Gastroesophageal sphincter (tissue), 4 donors: ENCODE measurements around the gene GALNT18. TPM values are rescaled to one million over a fixed set of nuclear protein-coding genes. Genes with fewer than 3 reads are reported as not detected.

ENCODE experiments used
- ATAC-seq: fragments of 150-250 bp; one replicate; pipeline ENCODE4 v1.9.1; 2016; ENCODE audit warnings: mild to moderate bottlenecking, moderate library complexity
- H3K27ac ChIP-seq, 4 donors: fragments of 200-600 bp; sonication (generic) in 3 of 4; 1 replicate in 3 of 4; 2 replicates in 1 of 4; pipeline ENCODE4 v1.5.1; 2016 to 2019
- H3K27me3 ChIP-seq: fragments of 200-600 bp; sonication (generic); one replicate; pipeline ENCODE4 v1.5.1; 2019
- H3K36me3 ChIP-seq, 2 donors: fragments of 200-600 bp; sonication (generic); one replicate each; pipeline ENCODE4 v1.5.1; 2019; ENCODE audit warnings: control low read depth in 1 of 2
- H3K4me1 ChIP-seq, 3 donors: fragments of 200-600 bp; sonication (generic); 1 replicate in 2 of 3; 2 replicates in 1 of 3; pipeline ENCODE4 v1.5.1; 2016 to 2019; ENCODE audit warnings: control low read depth in 2 of 3
- H3K4me3 ChIP-seq, 2 donors: fragments of 200-600 bp; sonication (generic); one replicate each; pipeline ENCODE4 v1.5.1; 2019; ENCODE audit warnings: mild to moderate bottlenecking in 1 of 2, moderate library complexity in 1 of 2
- H3K9me3 ChIP-seq, 3 donors: fragments of 200-600 bp; sonication (generic); one replicate each; pipeline ENCODE4 v1.5.1; 2017 to 2019; ENCODE audit warnings: control low read depth in 2 of 3
- CTCF ChIP-seq, 4 experiments: fragments of 200-600 bp in 2 of 4; fragments of 450-650 bp in 2 of 4; sonication (generic) in 1 of 4; IDR thresholded peaks; one replicate each; pipeline ENCODE4 v1.5.1; 2017 to 2019; ENCODE audit warnings: antibody characterized with exemption in 4 of 4, mild to moderate bottlenecking in 2 of 4, moderate library complexity in 2 of 4
- EP300 ChIP-seq: sonication (generic); formaldehyde crosslinking; IDR thresholded peaks from one replicate; pipeline ENCODE4 v1.6.1; 2017; ENCODE audit warnings: antibody characterized with exemption, mild to moderate bottlenecking
- POLR2A ChIP-seq, 2 donors: fragments of 450-650 bp; IDR thresholded peaks; one replicate each; pipeline ENCODE4 v1.6.1; 2017; ENCODE audit warnings: antibody characterized with exemption in 2 of 2, mild to moderate bottlenecking in 2 of 2, moderate library complexity in 1 of 2
- POLR2AphosphoS5 ChIP-seq: sonication (generic); formaldehyde crosslinking; IDR thresholded peaks from one replicate; pipeline ENCODE4 v1.6.1; 2017; ENCODE audit warnings: antibody characterized with exemption
- WGBS, 2 donors: methylation state at CpG; one replicate each; pipeline ENCODE4 v1.1.5; 2018; ENCODE audit warnings: low coverage in 1 of 2; 5-methylcytosine and 5-hydroxymethylcytosine counted together
- total RNA-seq, 4 donors: library from RNA; depleted of rRNA; stranded (reverse); fragments of >200 nt; gene quantifications; one replicate each; pipeline ENCODE4 v1.1.0, GENCODE V29; 2016

GALNT18 gene
- total RNA-seq, 4 donors from 2014 or later: 16.0 to 65.6 (median 35.2) TPM

- Histone ChIP-seq H3K4me3 (no peak overlapping the region), H3K27ac (no peak overlapping the region), H3K4me1 (peaks cover 14 to 37% (median 24%) of the 10 kb centered on the region in 3 donors), H3K9me3 (no peaks in the 10 kb centered on the region), H3K36me3 (no peaks in the 10 kb centered on the region), H3K27me3 (no peaks in the 10 kb centered on the region)
- ATAC-seq: no peak
- 70 to 88% methylated on average over 2 of the region's 2 CpGs for WGBS, 2 donors
- TF ChIP-seq EP300 (no peak), POLR2AphosphoS5 (no peak), POLR2A (IDR thresholded peaks at IDR 0.05) (no peak), CTCF (IDR thresholded peaks at IDR 0.05) (no peak)
These were observed 374.2 kb downstream of the GALNT18 start for GRCh38 chr11:11247576-11247975.

- 73% methylated on average over 1 of the region's 6 CpGs; no CpG with 5 or more reads in 1 of the 2 donors for WGBS, 2 donors
- TF ChIP-seq CTCF (IDR thresholded peaks at IDR 0.05) (no peak), EP300 (no peak), POLR2AphosphoS5 (no peak), POLR2A (IDR thresholded peaks at IDR 0.05) (no peak)
- no peak for ATAC-seq
- Histone ChIP-seq H3K4me3 (no peak overlapping the region), H3K36me3 (no peaks in the 10 kb centered on the region), H3K27me3 (no peaks in the 10 kb centered on the region), H3K4me1 (peaks cover 15 to 42% (median 24%) of the 10 kb centered on the region in 3 donors), H3K27ac (no peak overlapping the region), H3K9me3 (no peaks in the 10 kb centered on the region)
These were observed 374.7 kb downstream of the GALNT18 start for GRCh38 chr11:11247086-11247485.

- TF ChIP-seq POLR2A (IDR thresholded peaks at IDR 0.05): no peak
- Histone ChIP-seq H3K4me3 (no peak overlapping the region), H3K36me3 (no peaks in the 10 kb centered on the region)
These were observed 375.6 kb downstream of the GALNT18 start for GRCh38 chr11:11246166-11246565.

GRCh38 chr11:11245453-11245852 is 376.4 kb downstream of the GALNT18 start:
- WGBS, 2 donors: 38% methylated on average over 3 of the region's 3 CpGs; no CpG with 5 or more reads in 1 of the 2 donors
- no peak for ATAC-seq
- H3K27me3 ChIP-seq: no peaks in the 10 kb centered on the region
- H3K36me3 ChIP-seq: no peaks in the 10 kb centered on the region
- H3K9me3 ChIP-seq: no peaks in the 10 kb centered on the region
- TF ChIP-seq EP300: no peak
- TF ChIP-seq CTCF (IDR thresholded peaks at IDR 0.05): peak in 1 of 4 experiments; percentile 47
- TF ChIP-seq POLR2AphosphoS5: peak; percentile 48
- H3K4me3 ChIP-seq: no peak overlapping the region
- H3K4me1 ChIP-seq: peaks cover 15 to 48% (median 24%) of the 10 kb centered on the region in 3 donors
- H3K27ac ChIP-seq: peak overlapping the region in 2 of 4 donors; percentile 86 to 87

More at GRCh38 chr11:11246166-11246565, 375.6 kb downstream of the GALNT18 start:
- Histone ChIP-seq H3K27me3 (no peaks in the 10 kb centered on the region), H3K27ac (no peak overlapping the region), H3K4me1 (peaks cover 15 to 47% (median 24%) of the 10 kb centered on the region in 3 donors), H3K9me3 (no peaks in the 10 kb centered on the region)
- ATAC-seq: no peak
- 83 to 86% methylated on average over 1 of the region's 1 CpG for WGBS, 2 donors

- H3K4me3 ChIP-seq: no peak overlapping the region
- no peaks in the 10 kb centered on the region for H3K36me3 ChIP-seq
- peaks cover 15 to 56% (median 24%) of the 10 kb centered on the region in 3 donors for H3K4me1 ChIP-seq
- no peaks in the 10 kb centered on the region for H3K9me3 ChIP-seq
- no peaks in the 10 kb centered on the region for H3K27me3 ChIP-seq
- H3K27ac ChIP-seq: peak overlapping the region; percentile 84 to 87 (median 86)
- TF ChIP-seq EP300 (no peak), POLR2A (IDR thresholded peaks at IDR 0.05) (no peak), CTCF (IDR thresholded peaks at IDR 0.05) (no peak), POLR2AphosphoS5 (no peak)
- 50 to 67% methylated on average over 1 to 2 of the region's 2 CpGs for whole genome bisulfite sequencing, 2 donors
- ATAC-seq: no peak
These were observed 377.2 kb downstream of the GALNT18 start for GRCh38 chr11:11244470-11245080.
